Mesenchymal stem cell (in vitro differentiated cells and primary cell): ENCODE results near the gene SMIM35.
"Not testable (repeated sequence)": the region's sequence is repeated elsewhere in the genome, so short reads cannot be mapped to it uniquely, and the experiment has no call there.

Source experiments
- DNase-seq: peaks from one replicate; pipeline ENCODE4 v3.0.0-alpha.2; 2013
- H2AFZ ChIP-seq: one replicate; pipeline ENCODE4 v1.6.1; 2013; ENCODE audit warnings: low read depth, mild to moderate bottlenecking, control low read depth, inconsistent platforms, low read length, moderate library complexity
- H2AK5ac ChIP-seq: 2 replicates; pipeline ENCODE4 v1.6.1; 2013; ENCODE audit warnings: low read length, moderate library complexity, mild to moderate bottlenecking, inconsistent platforms; ENCODE audit not compliant: severe bottlenecking
- H2BK120ac ChIP-seq: one replicate; pipeline ENCODE4 v1.6.1; 2013; ENCODE audit warnings: low read depth, mild to moderate bottlenecking, inconsistent platforms, low read length, moderate library complexity
- H2BK12ac ChIP-seq, 2 experiments: one replicate each; pipeline ENCODE4 v1.6.1; 2013; ENCODE audit warnings: inconsistent platforms in 2 of 2, low read length in 2 of 2, mild to moderate bottlenecking in 2 of 2, moderate library complexity in 2 of 2, control low read depth in 1 of 2
- H2BK15ac ChIP-seq: one replicate; pipeline ENCODE4 v1.6.1; 2013; ENCODE audit warnings: mild to moderate bottlenecking, low read depth, inconsistent platforms; ENCODE audit not compliant: poor library complexity, severe bottlenecking
- H2BK5ac ChIP-seq: 2 replicates; pipeline ENCODE4 v1.6.1; 2013; ENCODE audit warnings: low read depth, mild to moderate bottlenecking, low read length, control low read depth, inconsistent platforms; ENCODE audit not compliant: poor library complexity, severe bottlenecking
- H3K14ac ChIP-seq, 2 experiments: one replicate each; pipeline ENCODE4 v1.6.1; 2013; ENCODE audit warnings: inconsistent platforms in 2 of 2, low read length in 2 of 2, control low read depth in 1 of 2, mild to moderate bottlenecking in 1 of 2, moderate library complexity in 1 of 2
- H3K18ac ChIP-seq, 2 experiments: one replicate each; pipeline ENCODE4 v1.6.1; 2013; ENCODE audit warnings: inconsistent platforms in 2 of 2, low read length in 2 of 2, control low read depth in 1 of 2, low read depth in 1 of 2, mild to moderate bottlenecking in 1 of 2
- H3K23ac ChIP-seq, 2 experiments: one replicate each; pipeline ENCODE4 v1.6.1; 2013; ENCODE audit warnings: inconsistent platforms in 2 of 2, low read length in 2 of 2, mild to moderate bottlenecking in 2 of 2, moderate library complexity in 2 of 2, control low read depth in 1 of 2
- H3K27ac ChIP-seq: 2 replicates; pipeline ENCODE4 v1.5.1; 2013; ENCODE audit warnings: mild to moderate bottlenecking, moderate library complexity, low read length, control low read depth, inconsistent platforms; ENCODE audit not compliant: poor library complexity, severe bottlenecking
- H3K27me3 ChIP-seq, 2 experiments: 2 replicates each; pipeline versions ENCODE4 v1.6.1 to v1.7.0; 2013; ENCODE audit warnings: low read length in 2 of 2, mild to moderate bottlenecking in 2 of 2, moderate library complexity in 2 of 2, control low read depth in 1 of 2, inconsistent platforms in 1 of 2; ENCODE audit not compliant: control insufficient read depth in 1 of 2, insufficient read depth in 1 of 2
- H3K36me3 ChIP-seq, 2 experiments: 2 replicates each; pipeline versions ENCODE4 v1.6.1 to v1.7.0; 2013; ENCODE audit warnings: low read length in 2 of 2, control low read depth in 1 of 2, inconsistent platforms in 1 of 2, low read depth in 1 of 2, mild to moderate bottlenecking in 1 of 2; ENCODE audit not compliant: insufficient read depth in 2 of 2, control insufficient read depth in 1 of 2
- H3K4ac ChIP-seq, 2 experiments: one replicate each; pipeline ENCODE4 v1.6.1; 2013; ENCODE audit warnings: inconsistent platforms in 2 of 2, low read length in 2 of 2, mild to moderate bottlenecking in 2 of 2, moderate library complexity in 2 of 2, control low read depth in 1 of 2, low read depth in 1 of 2
- H3K4me1 ChIP-seq: 2 replicates; pipeline ENCODE4 v1.6.1; 2013; ENCODE audit warnings: low read depth, low read length, control low read depth; ENCODE audit not compliant: control insufficient read depth, insufficient read depth
- H3K4me2 ChIP-seq: 2 replicates; pipeline ENCODE4 v1.6.1; 2013; ENCODE audit warnings: low read length, mild to moderate bottlenecking, inconsistent platforms; ENCODE audit not compliant: poor library complexity, severe bottlenecking
- H3K4me3 ChIP-seq, 2 experiments: 2 replicates each; pipeline versions ENCODE4 v1.5.1 to v1.7.0; 2013; ENCODE audit warnings: low read length in 2 of 2, mild to moderate bottlenecking in 2 of 2, control low read depth in 1 of 2, low read depth in 1 of 2; ENCODE audit not compliant: insufficient read depth in 1 of 2
- H3K79me1 ChIP-seq: replicated peaks from 2 replicates; pipeline ENCODE4 v1.6.1; 2013; ENCODE audit warnings: mild to moderate bottlenecking, control low read depth, low read length, inconsistent platforms; ENCODE audit not compliant: poor library complexity, severe bottlenecking
- H3K9ac ChIP-seq: 2 replicates; pipeline ENCODE4 v1.7.0; 2013; ENCODE audit warnings: mild to moderate bottlenecking, low read length, moderate library complexity
- H3K9me3 ChIP-seq: 2 replicates; pipeline ENCODE4 v1.7.0; 2013; ENCODE audit warnings: mild to moderate bottlenecking, low read length; ENCODE audit not compliant: control insufficient read depth
- H4K8ac ChIP-seq: one replicate; pipeline ENCODE4 v1.6.1; 2013; ENCODE audit warnings: inconsistent platforms, mild to moderate bottlenecking, low read length, moderate library complexity
- H4K91ac ChIP-seq: one replicate; pipeline ENCODE4 v1.6.1; 2013; ENCODE audit warnings: mild to moderate bottlenecking, low read length, inconsistent platforms
- WGBS: methylation state at CpG from one replicate; pipeline ENCODE4 v1.1.7; 2013; ENCODE audit warnings: mixed read lengths; 5-methylcytosine and 5-hydroxymethylcytosine counted together

Gene SMIM35

DNA sequence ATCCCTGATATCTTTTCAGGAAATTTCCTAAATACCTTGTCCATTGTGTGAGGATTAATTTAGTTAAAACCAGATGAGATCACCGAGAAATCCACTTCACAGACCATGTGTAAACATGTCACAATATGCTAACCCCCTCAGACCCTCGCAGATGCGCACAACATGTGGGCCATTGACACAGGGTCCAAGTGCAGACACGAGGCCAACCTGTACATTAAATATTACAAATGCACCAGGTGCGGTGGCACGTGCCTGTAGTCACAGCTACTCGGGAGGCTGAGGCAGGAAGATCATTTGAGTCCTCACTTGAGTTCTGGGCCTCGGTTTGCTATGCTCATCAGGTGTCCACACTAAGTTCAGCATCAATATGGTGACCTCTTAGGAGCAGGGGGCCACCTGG, 19.8 kb downstream of the SMIM35 start:
- H4K91ac ChIP-seq = no peak overlapping the region
- no peak overlapping the region for H3K4me2 ChIP-seq
- H3K4me1 ChIP-seq = no peaks in the 10 kb centered on the region
- H3K9me3 ChIP-seq = no peaks in the 10 kb centered on the region
- H2BK15ac ChIP-seq = no peak overlapping the region
- no peak for DNase-seq
- H3K9ac ChIP-seq = no peak overlapping the region
- no peak overlapping the region for H3K14ac ChIP-seq
- no peak overlapping the region for H2BK5ac ChIP-seq
- H2AFZ ChIP-seq = no peak overlapping the region
- no peak overlapping the region for H3K4ac ChIP-seq
- H2BK12ac ChIP-seq = no peak overlapping the region
- no peak overlapping the region for H3K27ac ChIP-seq
- no peak overlapping the region for H2BK120ac ChIP-seq
- H3K36me3 ChIP-seq = no peaks in the 10 kb centered on the region
- 86% methylated on average over 8 of the region's 8 CpGs for WGBS
- H4K8ac ChIP-seq = no peak overlapping the region
- peaks cover 37 to 61% of the 10 kb centered on the region in 2 experiments for H3K27me3 ChIP-seq
- H3K18ac ChIP-seq = no peak overlapping the region
- H3K23ac ChIP-seq = no peak overlapping the region
- no peak overlapping the region for H2AK5ac ChIP-seq
- H3K79me1 ChIP-seq = no peaks in the 10 kb centered on the region
- no peak overlapping the region for H3K4me3 ChIP-seq

DNA sequence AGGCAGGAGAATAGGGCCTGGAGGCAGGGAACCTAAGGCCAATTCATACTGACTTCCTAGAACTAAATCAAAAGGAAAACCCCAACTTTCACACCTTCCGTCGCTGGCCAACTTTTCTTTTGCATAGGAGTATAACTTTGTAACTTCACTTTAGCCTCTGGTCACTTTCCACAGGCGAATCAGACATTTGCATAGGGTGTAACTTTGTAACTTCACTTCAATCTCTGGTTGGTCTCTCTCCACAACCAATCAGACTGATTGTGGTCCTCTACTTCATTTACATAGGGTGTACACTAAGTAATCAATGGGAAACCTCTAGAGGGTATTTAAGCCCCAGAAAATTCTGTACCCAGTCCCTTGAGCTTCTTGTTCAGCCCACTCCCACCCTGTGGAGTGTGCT, 21.4 kb downstream of the SMIM35 start:
- H3K27ac ChIP-seq = no peak overlapping the region
- H2BK15ac ChIP-seq = no peak overlapping the region
- no peak overlapping the region for H4K8ac ChIP-seq
- no peak overlapping the region for H2AK5ac ChIP-seq
- H2BK5ac ChIP-seq = no peak overlapping the region
- no peak overlapping the region for H4K91ac ChIP-seq
- no peak overlapping the region for H3K9ac ChIP-seq
- no peak overlapping the region for H3K23ac ChIP-seq
- 82% methylated on average over 3 of the region's 3 CpGs for WGBS
- no peak overlapping the region for H3K4me2 ChIP-seq
- peaks cover 38 to 49% of the 10 kb centered on the region in 2 experiments for H3K27me3 ChIP-seq
- DNase-seq = no peak
- no peak overlapping the region for H2AFZ ChIP-seq
- no peak overlapping the region for H2BK12ac ChIP-seq
- H3K36me3 ChIP-seq = no peaks in the 10 kb centered on the region
- H3K79me1 ChIP-seq = no peaks in the 10 kb centered on the region
- no peak overlapping the region for H3K14ac ChIP-seq
- no peaks in the 10 kb centered on the region for H3K9me3 ChIP-seq
- no peak overlapping the region for H2BK120ac ChIP-seq
- H3K18ac ChIP-seq = no peak overlapping the region
- H3K4ac ChIP-seq = no peak overlapping the region
- no peak overlapping the region for H3K4me3 ChIP-seq
- H3K4me1 ChIP-seq = no peaks in the 10 kb centered on the region

DNA sequence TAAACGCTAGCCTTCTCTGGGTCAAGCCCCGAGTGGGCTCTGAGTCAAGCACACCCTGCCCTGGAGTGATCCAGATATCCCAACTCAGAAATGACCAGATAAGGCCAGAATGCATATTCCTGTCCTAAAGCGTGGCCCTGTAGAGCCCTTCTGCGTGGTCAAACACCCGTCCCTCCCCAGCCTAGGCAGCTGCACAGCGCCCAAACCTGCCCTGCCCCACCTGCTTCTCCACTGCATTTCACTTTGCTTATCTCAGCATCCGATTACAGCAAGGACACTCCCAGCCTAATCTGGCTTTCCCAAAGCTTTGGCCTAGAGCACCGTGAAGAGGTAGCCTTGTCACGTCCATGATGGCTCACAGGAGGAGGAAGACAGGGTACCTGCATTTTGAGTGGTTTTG, 21.8 kb downstream of the SMIM35 start:
- Histone ChIP-seq H2AK5ac (no peak overlapping the region), H3K4me2 (no peak overlapping the region), H2BK12ac (no peak overlapping the region), H3K27me3 (peaks cover 38 to 50% of the 10 kb centered on the region in 2 experiments), H2BK120ac (no peak overlapping the region), H3K27ac (no peak overlapping the region), H2BK15ac (no peak overlapping the region), H3K9me3 (no peaks in the 10 kb centered on the region), H3K9ac (no peak overlapping the region), H3K23ac (no peak overlapping the region), H4K91ac (no peak overlapping the region), H3K79me1 (no peaks in the 10 kb centered on the region), H2BK5ac (no peak overlapping the region), H3K4me3 (no peak overlapping the region), H3K4ac (no peak overlapping the region), H3K14ac (no peak overlapping the region), H2AFZ (no peak overlapping the region), H3K4me1 (no peaks in the 10 kb centered on the region), H4K8ac (no peak overlapping the region), H3K36me3 (no peaks in the 10 kb centered on the region), H3K18ac (no peak overlapping the region)
- DNase-seq = no peak
- 80% methylated on average over 9 of the region's 9 CpGs for WGBS

DNA sequence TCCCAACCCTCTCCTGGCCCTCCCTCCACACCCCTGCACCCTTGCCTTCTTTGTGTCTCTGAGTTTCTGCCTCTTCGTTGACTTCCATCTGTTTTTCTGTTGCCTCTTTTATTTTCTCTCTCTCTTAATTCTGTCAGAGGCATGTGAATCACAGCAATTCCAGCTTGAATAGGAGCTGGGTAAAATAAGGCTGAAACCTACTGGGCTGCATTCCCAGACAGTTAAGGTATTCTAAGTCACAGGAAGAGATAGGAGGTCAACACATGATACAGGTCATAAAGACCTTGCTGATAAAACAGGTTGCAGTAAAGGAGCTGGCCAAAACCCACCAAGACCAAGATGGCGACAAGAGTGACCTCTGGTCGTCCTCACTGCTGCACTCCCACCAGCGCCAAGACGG, 24.1 kb downstream of the SMIM35 start:
- H4K8ac ChIP-seq, H3K14ac ChIP-seq, H2BK5ac ChIP-seq, H2AFZ ChIP-seq, H2AK5ac ChIP-seq, H3K9ac ChIP-seq, DNase-seq, H3K23ac ChIP-seq, H3K4me2 ChIP-seq, H3K79me1 ChIP-seq, H3K36me3 ChIP-seq, H3K4me3 ChIP-seq, H2BK12ac ChIP-seq, H3K4me1 ChIP-seq, H2BK120ac ChIP-seq, H3K4ac ChIP-seq, H3K27ac ChIP-seq, H4K91ac ChIP-seq, H2BK15ac ChIP-seq, H3K9me3 ChIP-seq, H3K18ac ChIP-seq: not testable (repeated sequence)
- WGBS = 77% methylated on average over 4 of the region's 5 CpGs
- peaks cover 35 to 55% of the 10 kb centered on the region in 2 experiments for H3K27me3 ChIP-seq
